HepG2 (cell line): Measurements from ENCODE around the gene TRIM44. TPM values are rescaled to one million over a fixed set of nuclear protein-coding genes. Genes with fewer than 3 reads are reported as not detected.
A peak's percentile ranks its signal among the peaks of the same experiment; 100 is the strongest.

Experiments used
- ATAC-seq: fragments of 200-7000 bp; cut with Tn5 transposase; 3 replicates; pipeline ENCODE4 v1.9.1; 2020; ENCODE audit warnings: mild to moderate bottlenecking, moderate library complexity
- BruUV-seq: library from RNA; stranded (reverse); fragments of 400-500 nt; replicated peaks from 2 replicates; lab custom pipeline; 2021; lab: Mats Ljungman, UMichigan
- CTCF ChIA-PET: fragments of 300-600 bp; formaldehyde crosslinking; extraction: SDS; loops from one replicate; lab custom pipeline; 2021; ENCODE audit warnings: low total read pairs, inconsistent platforms, low intra/inter-chr PET ratio; lab: Yijun Ruan, JAX
- POLR2A ChIA-PET: fragments of 350-600 bp; sonication (Branson Sonifier 250); formaldehyde crosslinking; loops from one replicate; lab custom pipeline; 2020; ENCODE audit warnings: antibody characterized with exemption, inconsistent platforms; lab: Yijun Ruan, JAX
- DNase-seq: peaks from one replicate; pipeline ENCODE4 v3.0.0-alpha.2; 2015; ENCODE audit warnings: low spot score
- FAIRE-seq: peaks from 3 replicates; lab custom pipeline; 2011; peaks lifted over from hg19 to GRCh38; lab: Jason Lieb, UNC
- H2AFZ ChIP-seq: one replicate; pipeline ENCODE4 v1.6.1; 2011; ENCODE audit warnings: low read length, inconsistent platforms
- H3K27ac ChIP-seq: fragments of 300-600 bp; 3 replicates; pipeline ENCODE4 v1.8.0; 2011; ENCODE audit warnings: mixed run types, mild to moderate bottlenecking, mixed read lengths, low read length, inconsistent platforms; ENCODE audit not compliant: insufficient read depth; ENCODE audit errors: extremely low read length
- H3K27me3 ChIP-seq, 2 experiments: fragments of 200-600 bp in 1 of 2; 2 replicates in 1 of 2; 3 replicates in 1 of 2; pipeline versions ENCODE4 v1.6.0 to v1.8.0; 2011; ENCODE audit warnings: low read length in 2 of 2, mild to moderate bottlenecking in 2 of 2, moderate library complexity in 2 of 2, inconsistent platforms in 1 of 2; ENCODE audit not compliant: insufficient read depth in 2 of 2, control insufficient read depth in 1 of 2
- H3K36me3 ChIP-seq, 2 experiments: fragments of 200-600 bp in 1 of 2; replicated peaks in 1 of 2; 2 replicates in 1 of 2; 3 replicates in 1 of 2; pipeline versions ENCODE4 v1.5.1 to v1.8.0; 2011; ENCODE audit warnings: low read length in 2 of 2, inconsistent platforms in 1 of 2; ENCODE audit not compliant: insufficient read depth in 2 of 2, control insufficient read depth in 1 of 2
- H3K4me1 ChIP-seq: 2 replicates; pipeline ENCODE4 v1.5.1; 2012; ENCODE audit warnings: low read length, inconsistent platforms; ENCODE audit not compliant: insufficient read depth
- H3K4me2 ChIP-seq: 2 replicates; pipeline ENCODE4 v1.6.0; 2011; ENCODE audit warnings: low read depth, low read length, inconsistent platforms
- H3K4me3 ChIP-seq, 3 experiments: fragments of 200-600 bp in 1 of 3; sonication (generic), shearing (Covaris generic) in 1 of 3; replicated peaks in 1 of 3; 2 replicates each; pipeline ENCODE4 v1.5.1; 2011 to 2016; ENCODE audit warnings: low read length in 3 of 3, inconsistent platforms in 2 of 3, low read depth in 2 of 3, mild to moderate bottlenecking in 2 of 3, control low read depth in 1 of 3, mixed read lengths in 1 of 3; ENCODE audit not compliant: insufficient read depth in 1 of 3
- H3K79me2 ChIP-seq: one replicate; pipeline ENCODE4 v1.6.1; 2011; ENCODE audit warnings: low read length, inconsistent platforms; ENCODE audit not compliant: insufficient read depth
- H3K9ac ChIP-seq: 2 replicates; pipeline ENCODE4 v1.6.0; 2011; ENCODE audit warnings: mild to moderate bottlenecking, low read depth, low read length, inconsistent platforms; ENCODE audit not compliant: insufficient read depth
- H3K9me3 ChIP-seq: 2 replicates; pipeline ENCODE4 v1.5.1; 2012; ENCODE audit warnings: mild to moderate bottlenecking, low read length
- H4K20me1 ChIP-seq: 2 replicates; pipeline ENCODE4 v1.6.0; 2011; ENCODE audit warnings: inconsistent platforms, mild to moderate bottlenecking, low read length, moderate library complexity; ENCODE audit not compliant: insufficient read depth
- HOMEZ ChIP-seq: IDR thresholded peaks from 2 replicates; pipeline ENCODE4 v1.6.1; 2016; ENCODE audit warnings: low read depth
- NCOA5 ChIP-seq: sonication (generic); formaldehyde crosslinking; IDR thresholded peaks from 2 replicates; pipeline ENCODE4 v1.4.0; 2020; ENCODE audit warnings: missing genetic modification reagents
- NR2C2 ChIP-seq: sonication (generic); formaldehyde crosslinking; IDR thresholded peaks from 2 replicates; pipeline ENCODE4 v1.4.0; 2020; ENCODE audit warnings: missing genetic modification reagents, mild to moderate bottlenecking, moderate library complexity, borderline replicate concordance
- TEF ChIP-seq: sonication (generic); formaldehyde crosslinking; IDR thresholded peaks from 2 replicates; pipeline ENCODE4 v1.5.0; 2020; ENCODE audit warnings: missing genetic modification reagents
- WGBS: methylation state at CpG from one replicate; pipeline ENCODE4 v1.1.6; 2017; ENCODE audit warnings: low lambda C conversion rate; 5-methylcytosine and 5-hydroxymethylcytosine counted together
- in situ Hi-C: cut with HindIII; loops from 2 replicates; pipeline ENCODE4 v1.10.0; 2017; ENCODE audit warnings: low pct_unique_long_range_greater_than_20kb; ENCODE audit not compliant: extremely low pct_ligation_motif_present
- intact Hi-C: fragments of 100-400 bp; cut with micrococcal nuclease; formaldehyde crosslinking; loops from one replicate; pipeline ENCODE4 v1.10.0; 2022; ENCODE audit not compliant: unreplicated experiment
- polyA plus RNA-seq, 8 experiments: library from polyadenylated mRNA; depleted of rRNA in 3 of 8; stranded (reverse) in 7 of 8; unstranded in 1 of 8; fragments of >200 nt; fragmentation: Illumina TruSeq in 4 of 8; extraction: Trizol in 4 of 8; gene quantifications; 2 replicates each; pipeline versions ENCODE4 v1.2.1 to v1.2.3, GENCODE V29; 2011 to 2016; ENCODE audit warnings: low read depth in 4 of 8, missing spikeins in 1 of 8, mixed read lengths in 1 of 8; ENCODE audit not compliant: insufficient read depth in 1 of 8
- total RNA-seq, 5 experiments: library from RNA; depleted of rRNA; stranded (reverse); fragments of >200 nt; fragmentation: Illumina TruSeq; extraction: Trizol; gene quantifications; 2 replicates each; pipeline ENCODE4 v1.2.3, GENCODE V29; 2016; ENCODE audit warnings: low read depth in 1 of 5
- TF ChIP-seq, protein P1 (sequence below): sonication (generic); formaldehyde crosslinking; IDR thresholded peaks from 2 replicates; pipeline ENCODE4 v1.4.0; 2020; ENCODE audit warnings: missing genetic modification reagents, low read depth, mild to moderate bottlenecking, borderline replicate concordance

The TRIM44 gene
- total and polyA plus RNA-seq, 2 of the 13 experiments (the other 11 are each of a cell fraction or from before 2014, with no cell fraction given) = 22.7 to 50.3 TPM

DNA sequence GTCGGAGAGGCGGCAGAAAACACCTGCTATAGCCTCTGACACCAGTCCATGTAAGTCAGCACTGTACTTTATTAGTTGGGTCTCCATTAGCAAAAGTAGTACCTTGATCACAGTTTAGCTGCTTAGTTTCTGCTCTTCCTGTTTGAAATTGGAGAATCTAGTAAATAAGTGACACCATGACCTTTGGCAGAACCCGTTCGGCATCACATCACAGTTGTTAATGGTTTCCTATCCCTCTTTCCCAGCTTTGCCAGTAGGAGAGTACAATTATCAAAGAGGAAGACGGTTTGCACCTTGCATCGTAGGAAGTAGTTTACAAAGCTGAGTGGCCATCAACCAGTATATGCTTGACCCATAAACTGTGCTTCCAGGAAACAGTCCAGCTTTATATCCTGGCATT is 101.8 kb downstream of the TRIM44 start:
- 94% methylated on average over 6 of the region's 6 CpGs for WGBS
- no peak overlapping the region for H3K9ac ChIP-seq
- in situ Hi-C loops = no loop called here
- no peak overlapping the region for H3K27ac ChIP-seq
- POLR2A ChIA-PET = no interaction called here
- DNase-seq (no peak), FAIRE-seq (no peak), ATAC-seq (no peak)
- H2AFZ ChIP-seq = no peak overlapping the region
- H3K4me2 ChIP-seq = no peak overlapping the region
- no peaks in the 10 kb centered on the region; a peak in 2 of 5 replicates for H3K36me3 ChIP-seq
- no TSS peak for BruUV-seq
- H3K4me1 ChIP-seq = peaks cover 46% of the 10 kb centered on the region
- H4K20me1 ChIP-seq = no peaks in the 10 kb centered on the region
- intact Hi-C loops = no loop called here
- TF ChIP-seq TEF (CRISPR knock-in tag) (no peak), NR2C2 (CRISPR knock-in tag) (no peak), HOMEZ (CRISPR knock-in tag) (peak; percentile 24; the same call in 1 of the 2 replicates), NCOA5 (CRISPR knock-in tag) (no peak)
- TF ChIP-seq, protein P1, sequence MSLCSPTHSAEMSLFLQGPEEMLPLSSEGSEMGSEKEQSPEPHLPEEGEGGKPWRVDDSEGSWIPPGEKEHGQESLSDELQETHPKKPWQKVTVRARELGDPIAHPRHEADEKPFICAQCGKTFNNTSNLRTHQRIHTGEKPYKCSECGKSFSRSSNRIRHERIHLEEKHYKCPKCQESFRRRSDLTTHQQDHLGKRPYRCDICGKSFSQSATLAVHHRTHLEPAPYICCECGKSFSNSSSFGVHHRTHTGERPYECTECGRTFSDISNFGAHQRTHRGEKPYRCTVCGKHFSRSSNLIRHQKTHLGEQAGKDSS (CRISPR knock-in tag) = no peak
- TF ChIP-seq, all 625 proteins: peak for 1
- Histone ChIP-seq H3K27me3 (no peaks in the 10 kb centered on the region), H3K9me3 (no peaks in the 10 kb centered on the region), H3K79me2 (no peaks in the 10 kb centered on the region), H3K4me3 (no peak overlapping the region)
- CTCF ChIA-PET = no interaction called here
